Sigmoid colon (tissue), 7 donors: ENCODE results near the gene LCLAT1. TPM values are rescaled to one million over a fixed set of nuclear protein-coding genes. Genes with fewer than 3 reads are reported as not detected.

Experiments
- DNase-seq: peaks from one replicate; pipeline ENCODE4 v3.0.0-alpha.2; 2019
- H3K27ac ChIP-seq, 4 donors: fragments of 200-600 bp; sonication (generic); one replicate each; pipeline ENCODE4 v1.5.1; 2016 to 2019; ENCODE audit warnings: mild to moderate bottlenecking in 1 of 4
- H3K27me3 ChIP-seq, 3 donors: fragments of 200-600 bp; sonication (generic); one replicate each; pipeline ENCODE4 v1.5.1; 2019; ENCODE audit warnings: mild to moderate bottlenecking in 1 of 3
- H3K36me3 ChIP-seq, 4 donors: fragments of 200-600 bp; sonication (generic); one replicate each; pipeline ENCODE4 v1.5.1; 2016 to 2019
- H3K4me1 ChIP-seq, 4 donors: fragments of 200-600 bp; sonication (generic); one replicate each; pipeline ENCODE4 v1.5.1; 2017 to 2019
- H3K4me3 ChIP-seq, 4 donors: fragments of 200-600 bp; sonication (generic); one replicate each; pipeline ENCODE4 v1.5.1; 2017 to 2019; ENCODE audit warnings: mild to moderate bottlenecking in 2 of 4, moderate library complexity in 1 of 4
- H3K9me3 ChIP-seq, 4 donors: fragments of 200-600 bp in 3 of 4; sonication (generic) in 3 of 4; one replicate each; pipeline versions ENCODE4 v1.5.1 to v1.6.1; 2013 to 2019
- EP300 ChIP-seq, 4 donors: sonication (generic); formaldehyde crosslinking; IDR thresholded peaks; one replicate each; pipeline ENCODE4 v1.6.1; 2017; ENCODE audit warnings: antibody characterized with exemption in 4 of 4
- POLR2A ChIP-seq, 2 donors: fragments of 450-650 bp; IDR thresholded peaks; one replicate each; pipeline ENCODE4 v1.6.1; 2016; ENCODE audit warnings: antibody characterized with exemption in 2 of 2, mild to moderate bottlenecking in 2 of 2, moderate library complexity in 2 of 2
- POLR2AphosphoS5 ChIP-seq, 4 donors: sonication (generic); formaldehyde crosslinking; IDR thresholded peaks; one replicate each; pipeline ENCODE4 v1.6.1; 2017; ENCODE audit warnings: antibody characterized with exemption in 4 of 4
- WGBS, 2 donors: extraction: QIAGEN DNeasy Blood & Tissue Kit; methylation state at CpG; one replicate each; pipeline ENCODE4 v1.1.7; 2013; 5-methylcytosine and 5-hydroxymethylcytosine counted together
- intact Hi-C: fragments of 100-400 bp; cut with DNase I; formaldehyde crosslinking; loops from one replicate; pipeline ENCODE4 v1.15.1; 2023
- polyA plus RNA-seq, 3 donors: library from polyadenylated mRNA; stranded (reverse); fragments of 200-250 nt; gene quantifications; one replicate each; pipeline ENCODE4 v1.2.3, GENCODE V29; 2013
- total RNA-seq, 4 donors: library from RNA; depleted of rRNA; stranded (reverse); fragments of >200 nt; gene quantifications; one replicate each; pipeline ENCODE4 v1.1.0, GENCODE V29; 2016
- TF ChIP-seq, protein P1 (sequence below), 4 experiments: fragments of 450-650 bp in 3 of 4; fragments of 200-600 bp in 1 of 4; IDR thresholded peaks; one replicate each; pipeline ENCODE4 v1.5.1; 2016 to 2019; ENCODE audit warnings: antibody characterized with exemption in 4 of 4, mild to moderate bottlenecking in 3 of 4, moderate library complexity in 2 of 4
- donor health status: healthy with polysubstance abuse.
- donor health status: Bipolar disorder and iron deficiency.
- donor health status: healthy.

Gene LCLAT1
- total and polyA plus RNA-seq, 7 donors, result 1.2 to 17.2 (median 10.0) TPM

DNA sequence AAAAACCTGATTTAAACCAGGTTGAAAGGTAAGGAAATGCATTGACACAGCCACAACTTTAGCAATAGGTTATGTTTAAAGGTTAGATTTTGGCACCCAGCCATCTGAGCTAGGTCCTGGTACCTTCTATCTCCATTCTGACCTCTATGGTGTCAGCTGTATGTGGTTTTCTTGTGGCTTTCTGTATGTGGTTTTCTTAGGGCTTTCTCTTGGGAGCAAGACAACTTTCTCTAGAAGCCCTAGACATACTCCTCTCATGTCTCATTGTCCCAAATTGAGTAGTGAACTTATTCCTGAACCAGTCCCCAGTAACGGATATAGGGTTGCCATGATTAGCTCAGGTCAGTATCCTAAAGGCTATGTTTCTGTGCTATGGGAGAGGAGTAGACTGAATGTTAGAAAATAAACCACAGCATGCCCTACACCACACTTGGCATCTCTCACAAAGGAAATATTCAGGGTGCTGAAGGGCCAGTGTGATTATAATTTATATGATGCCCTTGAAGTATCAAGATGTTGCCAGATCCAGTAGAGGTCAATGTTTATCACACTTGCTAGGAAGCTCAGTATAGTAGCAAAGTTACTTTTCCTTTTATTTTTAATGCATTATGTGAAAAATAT, 184.1 kb downstream of the LCLAT1 start:
- no peaks in the 10 kb centered on the region for H3K36me3 ChIP-seq
- no peak for DNase-seq
- H3K4me3 ChIP-seq, result no peak overlapping the region
- H3K9me3 ChIP-seq, result no peaks in the 10 kb centered on the region
- no peak overlapping the region for H3K27ac ChIP-seq
- intact Hi-C loops, result no loop called here
- WGBS, 2 donors, result 45 to 49% methylated on average over 1 of the region's 1 CpG
- no peaks in the 10 kb centered on the region for H3K27me3 ChIP-seq
- H3K4me1 ChIP-seq, result no peaks in the 10 kb centered on the region
- TF ChIP-seq, protein P1, sequence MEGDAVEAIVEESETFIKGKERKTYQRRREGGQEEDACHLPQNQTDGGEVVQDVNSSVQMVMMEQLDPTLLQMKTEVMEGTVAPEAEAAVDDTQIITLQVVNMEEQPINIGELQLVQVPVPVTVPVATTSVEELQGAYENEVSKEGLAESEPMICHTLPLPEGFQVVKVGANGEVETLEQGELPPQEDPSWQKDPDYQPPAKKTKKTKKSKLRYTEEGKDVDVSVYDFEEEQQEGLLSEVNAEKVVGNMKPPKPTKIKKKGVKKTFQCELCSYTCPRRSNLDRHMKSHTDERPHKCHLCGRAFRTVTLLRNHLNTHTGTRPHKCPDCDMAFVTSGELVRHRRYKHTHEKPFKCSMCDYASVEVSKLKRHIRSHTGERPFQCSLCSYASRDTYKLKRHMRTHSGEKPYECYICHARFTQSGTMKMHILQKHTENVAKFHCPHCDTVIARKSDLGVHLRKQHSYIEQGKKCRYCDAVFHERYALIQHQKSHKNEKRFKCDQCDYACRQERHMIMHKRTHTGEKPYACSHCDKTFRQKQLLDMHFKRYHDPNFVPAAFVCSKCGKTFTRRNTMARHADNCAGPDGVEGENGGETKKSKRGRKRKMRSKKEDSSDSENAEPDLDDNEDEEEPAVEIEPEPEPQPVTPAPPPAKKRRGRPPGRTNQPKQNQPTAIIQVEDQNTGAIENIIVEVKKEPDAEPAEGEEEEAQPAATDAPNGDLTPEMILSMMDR (IDR thresholded peaks at IDR 0.05), result no peak
- TF ChIP-seq POLR2A (IDR thresholded peaks at IDR 0.05) (no peak), POLR2AphosphoS5 (IDR thresholded peaks at IDR 0.05) (no peak), EP300 (IDR thresholded peaks at IDR 0.05) (no peak)

DNA sequence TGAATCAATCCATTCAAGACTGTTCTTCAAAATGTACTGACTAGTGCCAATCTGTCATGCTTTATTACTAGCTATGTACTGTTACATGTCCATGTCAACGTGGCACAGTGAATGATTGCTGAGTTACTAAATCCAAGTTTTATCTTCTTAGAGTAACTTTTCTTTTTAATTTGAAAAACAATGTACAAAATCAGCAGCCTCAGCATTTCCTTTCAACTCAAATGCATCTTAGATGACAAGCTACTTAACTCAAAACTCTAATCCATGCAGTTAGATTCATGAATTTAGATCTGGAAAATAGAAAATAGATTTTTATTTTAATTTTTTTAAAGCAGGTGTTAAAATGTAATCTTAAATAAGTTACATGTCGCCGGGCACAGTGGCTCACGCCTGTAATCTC, 186.0 kb downstream of the LCLAT1 start:
- no peaks in the 10 kb centered on the region for H3K27me3 ChIP-seq
- TF ChIP-seq POLR2AphosphoS5 (IDR thresholded peaks at IDR 0.05), result no peak
- TF ChIP-seq POLR2A (IDR thresholded peaks at IDR 0.05), result no peak
- TF ChIP-seq, protein P1 (IDR thresholded peaks at IDR 0.05), result no peak
- no peak for TF ChIP-seq EP300 (IDR thresholded peaks at IDR 0.05)
- DNase-seq, result no peak
- intact Hi-C loops, result no loop called here
- no peaks in the 10 kb centered on the region for H3K36me3 ChIP-seq
- WGBS, 2 donors, result 95% methylated on average over 4 of the region's 4 CpGs
- no peaks in the 10 kb centered on the region for H3K9me3 ChIP-seq
- H3K4me1 ChIP-seq, result no peaks in the 10 kb centered on the region
- no peak overlapping the region for H3K4me3 ChIP-seq
- no peak overlapping the region for H3K27ac ChIP-seq

DNA sequence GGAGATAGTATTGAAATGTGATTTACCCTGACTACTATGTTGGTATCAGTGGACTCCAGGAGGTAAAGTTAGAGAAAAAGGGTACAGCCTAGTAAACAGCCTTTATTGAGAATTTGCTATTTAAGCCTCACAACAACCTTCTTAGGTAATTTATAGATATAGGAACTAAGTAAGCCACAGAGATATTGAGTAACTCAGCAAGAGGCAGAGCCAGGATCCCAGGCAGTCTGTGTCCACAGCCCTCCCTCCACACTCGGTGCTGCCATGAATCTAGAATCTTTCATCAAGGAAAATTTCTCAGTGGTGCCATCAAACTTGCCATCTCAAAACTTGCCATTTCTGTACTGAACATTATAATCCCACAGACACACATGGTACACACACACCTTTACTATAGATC, 189.3 kb downstream of the LCLAT1 start:
- intact Hi-C loops, result no loop called here
- TF ChIP-seq POLR2AphosphoS5 (IDR thresholded peaks at IDR 0.05) (no peak), POLR2A (IDR thresholded peaks at IDR 0.05) (no peak), EP300 (IDR thresholded peaks at IDR 0.05) (no peak)
- TF ChIP-seq, protein P1 (IDR thresholded peaks at IDR 0.05), result no peak
- H3K27ac ChIP-seq, result no peak overlapping the region
- H3K4me3 ChIP-seq, result no peak overlapping the region
- DNase-seq, result no peak
- WGBS, 2 donors, result 90 to 94% methylated on average over 1 of the region's 1 CpG
- H3K9me3 ChIP-seq, result no peaks in the 10 kb centered on the region
- H3K4me1 ChIP-seq, result no peaks in the 10 kb centered on the region
- H3K36me3 ChIP-seq, result peaks cover 0 to 12% (median 0%) of the 10 kb centered on the region in 4 donors
- H3K27me3 ChIP-seq, result no peaks in the 10 kb centered on the region

DNA sequence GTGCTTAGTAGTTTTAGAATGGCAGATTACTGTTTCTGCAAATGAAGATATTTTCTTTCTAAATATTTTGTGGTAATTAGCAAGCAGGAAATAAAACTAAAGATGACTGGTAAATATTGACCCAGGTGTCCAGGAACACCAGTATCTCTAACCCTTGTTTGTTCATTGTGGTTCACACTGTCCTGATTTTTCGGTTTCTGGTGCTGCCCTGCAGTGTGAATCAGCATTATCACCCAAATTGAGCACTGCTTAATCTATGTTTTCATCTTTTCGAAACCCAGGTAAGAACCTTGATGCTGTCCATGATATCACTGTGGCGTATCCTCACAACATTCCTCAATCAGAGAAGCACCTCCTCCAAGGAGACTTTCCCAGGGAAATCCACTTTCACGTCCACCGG, 192.8 kb downstream of the LCLAT1 start:
- H3K9me3 ChIP-seq, result no peaks in the 10 kb centered on the region
- no peak overlapping the region for H3K27ac ChIP-seq
- intact Hi-C loops, result no loop called here
- H3K4me1 ChIP-seq, result no peaks in the 10 kb centered on the region
- DNase-seq, result no peak
- peaks cover 0 to 12% (median 0%) of the 10 kb centered on the region in 4 donors for H3K36me3 ChIP-seq
- 75 to 85% methylated on average over 5 of the region's 5 CpGs for WGBS, 2 donors
- TF ChIP-seq POLR2A (IDR thresholded peaks at IDR 0.05) (no peak), POLR2AphosphoS5 (IDR thresholded peaks at IDR 0.05) (no peak), EP300 (IDR thresholded peaks at IDR 0.05) (no peak)
- TF ChIP-seq, protein P1 (IDR thresholded peaks at IDR 0.05), result no peak
- no peaks in the 10 kb centered on the region for H3K27me3 ChIP-seq
- no peak overlapping the region for H3K4me3 ChIP-seq
